KOPT-K1 (cell line): ENCODE results near the gene TACR2.

ENCODE experiments used
- H3K27ac ChIP-seq: fragments of 200-600 bp; sonication (generic); 2 replicates; pipeline ENCODE4 v1.5.1; 2016; ENCODE audit warnings: antibody characterized with exemption, mild to moderate bottlenecking, low read depth, low read length; ENCODE audit not compliant: poor library complexity, severe bottlenecking
- H3K36me3 ChIP-seq: fragments of 200-600 bp; sonication (generic); 2 replicates; pipeline ENCODE4 v1.5.1; 2017; ENCODE audit warnings: antibody characterized with exemption, mild to moderate bottlenecking, low read length, moderate library complexity; ENCODE audit not compliant: insufficient read depth
- H3K9me3 ChIP-seq: fragments of 200-600 bp; sonication (generic); 2 replicates; pipeline ENCODE4 v1.5.1; 2017; ENCODE audit warnings: antibody characterized with exemption, low read length, mild to moderate bottlenecking; ENCODE audit not compliant: insufficient read depth, poor library complexity, severe bottlenecking

Gene TACR2

GRCh38 chr10:69416695-69417094, at the start of gene TACR2:
Gene TACR2, minus strand, starts transcription at chr10:69416918. Its CDS starts 595 bp downstream, at chr10:69416323.
- H3K27ac ChIP-seq: no peak within 1 kb of the TSS
- H3K36me3 ChIP-seq: no peaks in the 10 kb centered on the region
- H3K9me3 ChIP-seq: no peaks in the 10 kb centered on the region

- Histone ChIP-seq H3K36me3 (no peaks in the 10 kb centered on the region), H3K27ac (no peak overlapping the region), H3K9me3 (no peaks in the 10 kb centered on the region)
Measured at GRCh38 chr10:69466158-69466490, 49.4 kb upstream of the TACR2 start.

DNA sequence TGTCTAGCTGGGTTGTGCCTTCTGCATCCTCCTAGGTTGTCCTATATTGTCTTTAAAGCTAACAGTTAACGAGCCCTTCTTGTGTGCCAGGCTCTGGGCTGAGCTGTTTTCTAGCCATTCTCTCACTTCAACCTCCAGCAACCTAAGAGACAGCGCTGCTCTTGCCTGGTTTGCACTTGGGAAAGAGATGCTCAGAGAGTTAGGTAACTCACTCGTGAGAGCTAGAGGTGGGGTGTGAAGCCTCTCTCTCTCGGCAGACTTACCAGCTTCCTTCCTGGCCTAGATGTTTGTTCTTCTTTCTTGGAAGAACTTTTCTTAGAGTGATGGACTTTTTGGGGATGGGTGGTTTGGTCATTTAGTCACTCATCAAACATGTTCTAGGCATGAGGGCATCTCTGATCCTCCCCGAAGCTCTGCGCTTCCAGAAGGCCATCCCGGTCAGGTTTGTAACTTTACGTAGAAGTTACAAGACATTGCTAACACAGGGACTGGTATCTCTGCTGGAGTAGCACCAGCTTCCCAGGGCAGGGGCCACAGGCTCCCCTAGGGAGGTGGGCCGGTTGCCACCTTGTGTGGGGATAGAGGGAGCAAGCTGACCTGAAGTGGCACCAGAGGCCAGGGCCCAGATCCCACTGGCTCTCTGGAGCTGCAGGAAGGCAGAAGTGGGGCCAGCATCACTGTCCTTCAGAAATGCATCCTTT, 48.9 kb upstream of the TACR2 start:
- Histone ChIP-seq H3K9me3 (no peaks in the 10 kb centered on the region), H3K36me3 (no peaks in the 10 kb centered on the region), H3K27ac (no peak overlapping the region)

DNA sequence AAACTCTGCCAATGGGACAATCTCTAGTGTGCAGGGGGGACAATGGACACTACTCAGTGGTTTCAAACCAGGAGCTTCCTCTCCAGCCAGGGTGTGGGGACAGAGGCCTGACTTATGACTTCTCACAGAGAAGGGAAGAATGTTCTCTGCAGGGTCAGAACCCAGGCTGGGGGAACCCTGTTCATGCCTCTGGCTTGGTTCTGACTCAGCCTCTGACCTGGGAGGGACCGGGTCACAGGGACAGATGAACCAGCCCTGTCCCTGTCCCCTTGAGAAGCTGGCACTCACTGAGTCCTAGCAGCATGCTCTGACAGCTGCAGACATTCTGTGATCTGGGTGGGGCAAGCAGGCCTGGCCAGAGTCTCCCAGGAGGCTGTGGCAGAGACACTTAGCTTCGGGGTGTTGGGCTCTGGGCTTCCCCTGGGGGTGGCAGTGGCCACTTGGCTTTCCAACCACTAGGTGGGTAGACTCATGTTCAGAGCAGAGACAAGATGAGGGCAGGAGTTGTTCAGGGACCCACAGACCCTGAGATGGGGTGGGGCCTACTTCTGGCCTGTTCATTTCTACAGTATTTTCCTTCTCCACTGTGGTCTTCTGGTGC, 48.2 kb upstream of the TACR2 start:
- Histone ChIP-seq H3K36me3 (no peaks in the 10 kb centered on the region), H3K27ac (no peak overlapping the region), H3K9me3 (no peaks in the 10 kb centered on the region)

- H3K27ac ChIP-seq: no peak overlapping the region
- no peaks in the 10 kb centered on the region for H3K9me3 ChIP-seq
- no peaks in the 10 kb centered on the region for H3K36me3 ChIP-seq
Measured at GRCh38 chr10:69464401-69464800, 47.7 kb upstream of the TACR2 start.

GRCh38 chr10:69463886-69464285, 47.2 kb upstream of the TACR2 start:
- Histone ChIP-seq H3K27ac (no peak overlapping the region), H3K36me3 (no peaks in the 10 kb centered on the region), H3K9me3 (no peaks in the 10 kb centered on the region)

- H3K9me3 ChIP-seq: no peaks in the 10 kb centered on the region
- H3K27ac ChIP-seq: no peak overlapping the region
Measured at GRCh38 chr10:69461243-69462025, 44.7 kb upstream of the TACR2 start.

GRCh38 chr10:69460576-69461242, 44.0 kb upstream of the TACR2 start:
- Histone ChIP-seq H3K9me3 (no peaks in the 10 kb centered on the region), H3K36me3 (no peaks in the 10 kb centered on the region), H3K27ac (no peak overlapping the region)

More at GRCh38 chr10:69461243-69462025, 44.7 kb upstream of the TACR2 start:
- no peaks in the 10 kb centered on the region for H3K36me3 ChIP-seq

DNA sequence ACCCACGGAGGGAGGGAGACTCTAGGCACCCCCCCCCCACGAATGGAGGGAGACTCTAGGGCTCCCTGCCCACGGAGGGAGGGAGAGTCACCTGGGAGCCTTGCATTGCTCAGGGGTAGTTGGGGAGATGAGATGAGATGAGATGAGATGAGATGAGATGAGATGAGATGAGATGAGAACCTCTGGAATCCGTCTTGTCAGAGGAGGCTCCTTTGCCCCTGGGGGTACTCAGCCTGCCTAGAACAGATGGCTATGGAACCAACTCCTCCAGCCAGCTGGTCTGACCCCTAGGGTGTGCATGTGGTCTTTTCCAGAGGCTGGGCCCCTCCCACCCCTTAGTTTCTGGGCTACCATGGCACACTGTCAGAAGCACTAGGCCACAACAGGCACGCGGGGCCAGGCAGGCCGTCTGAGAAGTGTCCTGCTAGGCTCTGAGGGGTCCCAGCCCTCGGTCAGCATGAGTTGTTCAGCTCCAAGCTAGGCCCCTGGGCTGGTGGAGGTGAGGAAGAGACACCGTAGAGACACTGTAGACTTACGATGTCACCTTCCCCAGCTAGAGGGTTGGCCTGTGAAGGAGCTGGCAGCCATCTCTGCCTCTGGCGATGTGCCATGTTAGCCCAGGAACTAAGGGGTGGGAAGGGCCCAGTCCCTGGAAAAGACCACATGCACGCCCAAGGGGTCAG, 43.3 kb upstream of the TACR2 start:
- H3K9me3 ChIP-seq: no peaks in the 10 kb centered on the region
- H3K27ac ChIP-seq: no peak overlapping the region
- no peaks in the 10 kb centered on the region for H3K36me3 ChIP-seq

DNA sequence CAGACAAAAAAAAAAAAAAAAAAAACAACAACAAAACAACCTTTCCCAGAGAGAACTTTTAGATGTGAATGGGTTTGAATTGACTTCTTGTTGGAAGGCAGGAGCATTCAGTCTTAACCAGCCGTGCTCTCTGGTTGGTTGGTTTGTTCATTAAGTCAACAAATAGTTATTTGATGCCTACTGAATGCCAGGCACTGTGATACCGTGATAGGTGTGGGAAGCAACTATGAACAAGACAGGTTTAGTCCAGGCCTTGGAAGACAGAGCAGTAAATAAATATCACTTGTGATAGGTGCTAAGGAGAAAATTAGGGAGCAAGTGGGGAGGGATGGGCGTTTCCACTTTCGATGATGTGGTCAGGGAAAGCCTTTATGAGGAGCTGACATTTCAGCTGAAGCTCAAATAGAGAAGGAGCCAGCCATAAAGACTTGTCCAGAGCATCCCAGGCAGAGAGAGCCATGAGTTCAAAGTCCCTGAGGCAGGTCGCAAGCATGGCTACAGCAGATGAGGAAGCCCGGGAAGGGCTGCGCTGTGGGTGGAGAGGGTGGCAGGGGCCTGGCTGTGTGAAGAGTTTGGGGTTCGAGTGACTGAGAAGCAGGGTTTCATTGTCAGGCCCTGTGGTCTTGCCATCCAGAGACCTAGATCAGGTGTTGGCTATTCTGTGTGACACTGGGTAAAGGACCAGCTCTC, 42.5 kb upstream of the TACR2 start:
- no peak overlapping the region for H3K27ac ChIP-seq
- no peaks in the 10 kb centered on the region for H3K9me3 ChIP-seq
- no peaks in the 10 kb centered on the region for H3K36me3 ChIP-seq

- Histone ChIP-seq H3K27ac (no peak overlapping the region), H3K9me3 (no peaks in the 10 kb centered on the region), H3K36me3 (no peaks in the 10 kb centered on the region)
Measured at GRCh38 chr10:69458430-69459100, 41.8 kb upstream of the TACR2 start.

DNA sequence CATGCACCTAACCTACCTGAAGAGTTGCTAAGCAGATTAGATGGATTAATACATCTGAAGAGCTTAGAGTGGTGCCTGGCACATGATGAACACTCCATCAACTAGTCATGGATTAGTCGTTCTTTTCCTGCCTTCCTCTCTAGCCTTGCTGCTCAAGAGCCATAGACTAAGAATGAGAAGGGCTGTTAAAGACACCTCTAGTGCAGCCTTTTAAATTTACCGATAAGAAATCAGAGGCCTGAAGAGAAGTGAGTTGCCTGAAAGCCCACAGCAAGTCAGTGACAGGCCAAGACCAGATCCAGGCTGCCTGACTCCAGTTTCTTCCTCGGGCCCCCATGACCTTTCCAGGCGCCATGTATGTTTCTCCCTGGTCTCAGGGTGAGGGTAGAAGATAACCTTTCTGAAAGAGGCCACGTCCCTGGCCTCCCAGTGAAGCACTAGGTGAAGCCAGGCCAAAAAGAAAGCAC, 41.1 kb upstream of the TACR2 start:
- Histone ChIP-seq H3K36me3 (no peaks in the 10 kb centered on the region), H3K9me3 (no peaks in the 10 kb centered on the region), H3K27ac (no peak overlapping the region)

GRCh38 chr10:69456880-69457693, 40.4 kb upstream of the TACR2 start:
- Histone ChIP-seq H3K9me3 (no peaks in the 10 kb centered on the region), H3K36me3 (no peaks in the 10 kb centered on the region), H3K27ac (no peak overlapping the region)
